ENCODE results near the gene ENPP7. TPM values are rescaled to one million over a fixed set of nuclear protein-coding genes. Genes with fewer than 3 reads are reported as not detected.

The ENPP7 gene
- total and polyA plus RNA-seq, 2 donors (not counting 3 experiments of a cell fraction or from before 2014, with no cell fraction given): not detected

- no peaks in the 10 kb centered on the region for H4K20me1 ChIP-seq (replicated peaks; ENCODE audit: control insufficient read depth, extremely low read depth, insufficient read depth, low read length)
- dilution Hi-C loops (cut with MboI; ENCODE audit: extremely low pct_ligation_motif_present, low sequenced_read_pairs) (no loop called here), intact Hi-C loops (cut with micrococcal nuclease) (no loop called here)
- FAIRE-seq: no peak
- H3K79me2 ChIP-seq (ENCODE audit: control insufficient read depth, insufficient read depth, low read length): no peaks in the 10 kb centered on the region
- DNase-seq (ENCODE audit: low read depth, low spot score): no peak
- H3K4me3 ChIP-seq (replicated peaks in 1 of 3; ENCODE audit: insufficient read depth in 1 of 3, low read depth in 1 of 3, low read length in 3 of 3): no peak overlapping the region
- H3K9me1 ChIP-seq (replicated peaks; ENCODE audit: control insufficient read depth, extremely low read depth, insufficient read depth, low read length): no peaks in the 10 kb centered on the region
- no TSS peak for BruUV-seq (replicated peaks)
- H3K27me3 ChIP-seq (ENCODE audit: control insufficient read depth in 2 of 2, insufficient read depth in 2 of 2, low read length in 2 of 2): no peaks in the 10 kb centered on the region
- no peak overlapping the region for H3K9ac ChIP-seq (replicated peaks; ENCODE audit: extremely low read depth, insufficient read depth, low read length)
- H3K9me3 ChIP-seq (replicated peaks; ENCODE audit: control insufficient read depth, insufficient read depth, low read length): no peaks in the 10 kb centered on the region
- ChIA-PET CTCF (no interaction called here), POLR2A (no interaction called here)
- H2AFZ ChIP-seq (ENCODE audit: low read depth, low read length): no peak overlapping the region
- H3K36me3 ChIP-seq (ENCODE audit: control insufficient read depth in 2 of 2, extremely low read depth in 1 of 2, insufficient read depth in 2 of 2, low read length in 2 of 2): no peaks in the 10 kb centered on the region
- no peak for TF ChIP-seq CTCF (IDR thresholded peaks at IDR 0.05; ENCODE audit: extremely low read depth in 1 of 2, insufficient read depth in 1 of 2, low read depth in 1 of 2, low read length in 2 of 2)
- no peak for TF ChIP-seq GATA2 (IDR thresholded peaks at IDR 0.05; ENCODE audit: insufficient read depth, insufficient read length, low read depth, low read length)
- TF ChIP-seq EZH2 (IDR thresholded peaks at IDR 0.05; ENCODE audit: borderline replicate concordance, low read depth, low read length, severe bottlenecking): no peak
- TF ChIP-seq FOS (IDR thresholded peaks at IDR 0.05; ENCODE audit: borderline replicate concordance, insufficient read depth, low read length): no peak
- no peak for TF ChIP-seq JUN (IDR thresholded peaks at IDR 0.05; ENCODE audit: borderline replicate concordance, insufficient read depth, insufficient read length, low read depth)
- no peak for TF ChIP-seq POLR2AphosphoS5 (IDR thresholded peaks at IDR 0.05; ENCODE audit: insufficient read depth, low read depth, low read length)
- no peak for TF ChIP-seq POLR2A (IDR thresholded peaks at IDR 0.05; ENCODE audit: low read depth, low read length)
- TF ChIP-seq, protein P1, sequence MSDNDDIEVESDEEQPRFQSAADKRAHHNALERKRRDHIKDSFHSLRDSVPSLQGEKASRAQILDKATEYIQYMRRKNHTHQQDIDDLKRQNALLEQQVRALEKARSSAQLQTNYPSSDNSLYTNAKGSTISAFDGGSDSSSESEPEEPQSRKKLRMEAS (IDR thresholded peaks at IDR 0.05; ENCODE audit: insufficient read depth, insufficient read length): no peak
- peaks cover 7% of the 10 kb centered on the region for H3K4me1 ChIP-seq (ENCODE audit: control insufficient read depth, extremely low read depth, insufficient read depth, low read length)
- H3K27ac ChIP-seq (ENCODE audit: insufficient read depth, low read depth, low read length): no peak overlapping the region
- H3K4me2 ChIP-seq (ENCODE audit: insufficient read depth, low read length): no peak overlapping the region
These were observed 340 bp upstream of the ENPP7 start for GRCh38 chr17:79730437-79730768.

All from endothelial cell of umbilical vein (primary cell).